Ishikawa (cell line): ENCODE results near the gene JOSD2.
A peak's percentile ranks its signal among the peaks of the same experiment; 100 is the strongest.

Experiments used
- CEBPB ChIP-seq: IDR thresholded peaks from 2 replicates; pipeline ENCODE4 v1.6.1; 2012
- CREB1 ChIP-seq: IDR thresholded peaks from 2 replicates; pipeline ENCODE4 v1.6.1; 2012; ENCODE audit warnings: low read depth
- EGR1 ChIP-seq: IDR thresholded peaks from 2 replicates; pipeline ENCODE4 v1.6.1; 2012
- EP300 ChIP-seq: IDR thresholded peaks from 2 replicates; pipeline ENCODE4 v1.6.1; 2012; ENCODE audit warnings: borderline replicate concordance
- FOXM1 ChIP-seq: IDR thresholded peaks from 2 replicates; pipeline ENCODE4 v1.6.1; 2012; ENCODE audit warnings: low read depth, borderline replicate concordance
- NFIC ChIP-seq: IDR thresholded peaks from 2 replicates; pipeline ENCODE4 v1.6.1; 2012
- RAD21 ChIP-seq: IDR thresholded peaks from 2 replicates; pipeline ENCODE4 v1.6.1; 2012; ENCODE audit warnings: low read depth
- REST ChIP-seq: IDR thresholded peaks from 2 replicates; pipeline ENCODE4 v1.6.1; 2012; ENCODE audit warnings: low read depth, mild to moderate bottlenecking
- TAF1 ChIP-seq: IDR thresholded peaks from 2 replicates; pipeline ENCODE4 v1.6.1; 2012; ENCODE audit warnings: low read depth, mild to moderate bottlenecking
- TCF12 ChIP-seq: IDR thresholded peaks from 2 replicates; pipeline ENCODE4 v1.6.1; 2012; ENCODE audit warnings: low read depth
- TEAD4 ChIP-seq: IDR thresholded peaks from 2 replicates; pipeline ENCODE4 v1.6.1; 2012
- YY1 ChIP-seq: IDR thresholded peaks from 2 replicates; pipeline ENCODE4 v1.6.1; 2012; ENCODE audit warnings: low read depth
- ZBTB7A ChIP-seq: IDR thresholded peaks from 2 replicates; pipeline ENCODE4 v1.6.1; 2012; ENCODE audit warnings: low read depth
- TF ChIP-seq, protein P1 (sequence below): IDR thresholded peaks from 2 replicates; pipeline ENCODE4 v1.6.1; 2012
- TF ChIP-seq, protein P2 (sequence below): IDR thresholded peaks from 2 replicates; pipeline ENCODE4 v1.6.1; 2012

Gene JOSD2

GRCh38 chr19:50486823-50487515, 24.0 kb downstream of the JOSD2 start:
- TF ChIP-seq RAD21 (peak; percentile 37; the same call in 1 of the 2 replicates), REST (no peak)

DNA sequence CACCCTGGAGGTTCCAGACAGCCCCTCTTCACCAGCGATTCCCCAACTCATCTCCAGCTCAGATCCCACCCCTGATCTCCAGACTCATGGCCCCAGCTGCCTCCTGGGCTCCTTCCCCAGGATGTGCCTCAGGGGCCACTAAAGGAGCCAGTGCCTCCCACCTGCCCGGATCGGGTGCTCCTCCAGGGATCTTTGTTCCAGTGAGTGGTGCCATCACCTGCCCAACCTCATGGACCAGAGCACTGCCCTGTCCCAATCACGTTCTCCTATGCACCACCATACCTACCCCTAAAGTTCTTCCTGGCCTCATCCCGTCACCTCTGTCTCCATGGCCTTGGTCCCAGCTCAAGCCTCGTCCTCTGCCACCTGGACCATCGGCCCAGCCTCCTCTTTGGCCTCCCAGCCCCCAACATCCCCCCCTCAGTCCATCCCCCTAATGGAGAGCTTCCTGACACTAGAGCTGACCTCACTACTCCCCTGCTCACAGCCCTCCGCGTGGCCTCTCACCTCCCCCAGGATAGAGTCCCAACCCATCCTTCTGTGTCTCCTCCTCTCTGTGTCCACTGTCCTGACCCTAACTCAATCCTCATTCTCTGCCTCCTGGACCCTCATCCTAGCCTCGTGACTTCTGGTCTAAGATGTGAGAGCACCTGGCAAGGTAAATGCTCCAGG, 25.6 kb downstream of the JOSD2 start:
- TF ChIP-seq CEBPB: no peak
- no peak for TF ChIP-seq TAF1
- no peak for TF ChIP-seq NFIC
- no peak for TF ChIP-seq YY1
- no peak for TF ChIP-seq EGR1
- TF ChIP-seq TEAD4: no peak
- TF ChIP-seq FOXM1: no peak
- TF ChIP-seq ZBTB7A: no peak
- no peak for TF ChIP-seq RAD21
- TF ChIP-seq, protein P1, sequence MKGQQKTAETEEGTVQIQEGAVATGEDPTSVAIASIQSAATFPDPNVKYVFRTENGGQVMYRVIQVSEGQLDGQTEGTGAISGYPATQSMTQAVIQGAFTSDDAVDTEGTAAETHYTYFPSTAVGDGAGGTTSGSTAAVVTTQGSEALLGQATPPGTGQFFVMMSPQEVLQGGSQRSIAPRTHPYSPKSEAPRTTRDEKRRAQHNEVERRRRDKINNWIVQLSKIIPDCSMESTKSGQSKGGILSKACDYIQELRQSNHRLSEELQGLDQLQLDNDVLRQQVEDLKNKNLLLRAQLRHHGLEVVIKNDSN: no peak
- no peak for TF ChIP-seq TCF12
- TF ChIP-seq, protein P2, sequence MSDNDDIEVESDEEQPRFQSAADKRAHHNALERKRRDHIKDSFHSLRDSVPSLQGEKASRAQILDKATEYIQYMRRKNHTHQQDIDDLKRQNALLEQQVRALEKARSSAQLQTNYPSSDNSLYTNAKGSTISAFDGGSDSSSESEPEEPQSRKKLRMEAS: no peak
- TF ChIP-seq CREB1: no peak
- no peak for TF ChIP-seq REST
- TF ChIP-seq EP300: no peak

GRCh38 chr19:50482916-50483315, 28.1 kb downstream of the JOSD2 start:
- TF ChIP-seq, protein P1: no peak
- TF ChIP-seq RAD21 (no peak), EGR1 (no peak), ZBTB7A (no peak), CREB1 (no peak), TAF1 (no peak), FOXM1 (no peak)
- TF ChIP-seq, protein P2: no peak

DNA sequence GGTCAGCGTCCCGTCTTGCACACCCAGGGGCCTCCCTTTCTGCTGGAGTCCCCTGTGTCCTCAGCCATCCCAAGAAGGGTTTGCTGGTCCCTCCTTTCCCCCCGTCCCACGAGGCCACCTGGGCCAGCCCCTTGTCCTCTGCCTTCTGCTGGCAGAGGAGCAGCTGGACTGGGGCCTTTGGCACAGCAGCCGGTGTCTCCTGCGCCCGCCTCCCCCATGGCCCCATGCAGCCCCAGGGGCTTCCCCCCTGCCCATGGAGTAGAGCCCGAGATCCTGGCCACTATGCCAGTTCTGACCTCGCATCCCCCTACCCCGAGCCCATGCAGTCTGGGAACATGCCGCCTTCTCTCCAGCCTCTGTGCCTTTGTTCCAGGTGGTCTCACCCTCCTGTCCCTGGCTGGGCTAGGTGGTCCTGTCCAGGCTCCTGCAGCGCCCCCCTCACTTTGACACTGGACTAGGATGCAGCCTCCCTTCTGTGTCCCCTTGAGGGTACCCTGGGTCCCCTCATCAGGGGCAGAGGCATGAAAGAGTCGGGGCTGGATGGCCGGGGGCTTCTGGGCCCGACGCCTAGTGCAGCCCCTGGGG, 28.6 kb downstream of the JOSD2 start:
- TF ChIP-seq TCF12: no peak

GRCh38 chr19:50481351-50482149, 29.4 kb downstream of the JOSD2 start:
- TF ChIP-seq CEBPB: no peak
- TF ChIP-seq TAF1: no peak
- no peak for TF ChIP-seq TCF12
- TF ChIP-seq EP300: no peak
- TF ChIP-seq FOXM1: no peak
- TF ChIP-seq YY1: no peak
